Esophagus muscularis mucosa (tissue), 4 donors: ENCODE measurements around the gene SCAMP1. TPM values are rescaled to one million over a fixed set of nuclear protein-coding genes. Genes with fewer than 3 reads are reported as not detected.
A peak's percentile ranks its signal among the peaks of the same experiment; 100 is the strongest.

Experiments used
- DNase-seq: peaks from one replicate; pipeline ENCODE4 v3.0.0-alpha.2; 2017; ENCODE audit errors: extremely low spot score
- H3K27ac ChIP-seq, 4 donors: fragments of 200-600 bp; sonication (generic); replicated peaks in 1 of 4; 1 replicate in 3 of 4; 2 replicates in 1 of 4; pipeline ENCODE4 v1.5.1; 2016 to 2019; ENCODE audit warnings: mild to moderate bottlenecking in 1 of 4
- H3K27me3 ChIP-seq, 4 donors: fragments of 200-600 bp; sonication (generic); one replicate each; pipeline versions ENCODE4 v1.5.1 to v1.6.0; 2016 to 2019
- H3K36me3 ChIP-seq, 4 donors: fragments of 200-600 bp; sonication (generic); one replicate each; pipeline ENCODE4 v1.5.1; 2016 to 2019
- H3K4me1 ChIP-seq, 4 donors: fragments of 200-600 bp; sonication (generic); one replicate each; pipeline ENCODE4 v1.5.1; 2016 to 2019
- H3K4me3 ChIP-seq, 4 donors: fragments of 200-600 bp; sonication (generic); 1 replicate in 2 of 4; 2 replicates in 2 of 4; pipeline ENCODE4 v1.5.1; 2016 to 2019; ENCODE audit warnings: mild to moderate bottlenecking in 4 of 4, moderate library complexity in 1 of 4
- H3K9me3 ChIP-seq, 4 donors: fragments of 200-600 bp; sonication (generic); 1 replicate in 3 of 4; 2 replicates in 1 of 4; pipeline ENCODE4 v1.5.1; 2016 to 2019
- EP300 ChIP-seq: sonication (generic); formaldehyde crosslinking; IDR thresholded peaks from one replicate; pipeline ENCODE4 v1.6.1; 2017; ENCODE audit warnings: antibody characterized with exemption
- POLR2A ChIP-seq: fragments of 450-650 bp; IDR thresholded peaks from one replicate; pipeline ENCODE4 v1.6.1; 2017; ENCODE audit warnings: antibody characterized with exemption, moderate library complexity, mild to moderate bottlenecking, low read depth
- POLR2AphosphoS5 ChIP-seq, 2 donors: sonication (generic); formaldehyde crosslinking; IDR thresholded peaks; one replicate each; pipeline ENCODE4 v1.6.1; 2017; ENCODE audit warnings: antibody characterized with exemption in 2 of 2
- WGBS: methylation state at CpG from one replicate; pipeline ENCODE4 v1.1.5; 2018; 5-methylcytosine and 5-hydroxymethylcytosine counted together
- intact Hi-C: fragments of 100-400 bp; cut with DNase I; formaldehyde crosslinking; loops from one replicate; pipeline ENCODE4 v1.15.1; 2023
- total RNA-seq, 4 donors: library from RNA; depleted of rRNA; stranded (reverse); fragments of >200 nt; gene quantifications; one replicate each; pipeline versions ENCODE4 v1.1.0 to v1.2.1, GENCODE V29; 2016
- TF ChIP-seq, protein P1 (sequence below), 3 experiments: fragments of 200-600 bp in 2 of 3; fragments of 450-650 bp in 1 of 3; sonication (generic) in 2 of 3; IDR thresholded peaks; one replicate each; pipeline ENCODE4 v1.5.1; 2017 to 2019; ENCODE audit warnings: antibody characterized with exemption in 3 of 3, mild to moderate bottlenecking in 2 of 3, moderate library complexity in 1 of 3

Gene SCAMP1
- total RNA-seq, 4 donors from 2014 or later: 24.7 to 36.8 (median 30.8) TPM

DNA sequence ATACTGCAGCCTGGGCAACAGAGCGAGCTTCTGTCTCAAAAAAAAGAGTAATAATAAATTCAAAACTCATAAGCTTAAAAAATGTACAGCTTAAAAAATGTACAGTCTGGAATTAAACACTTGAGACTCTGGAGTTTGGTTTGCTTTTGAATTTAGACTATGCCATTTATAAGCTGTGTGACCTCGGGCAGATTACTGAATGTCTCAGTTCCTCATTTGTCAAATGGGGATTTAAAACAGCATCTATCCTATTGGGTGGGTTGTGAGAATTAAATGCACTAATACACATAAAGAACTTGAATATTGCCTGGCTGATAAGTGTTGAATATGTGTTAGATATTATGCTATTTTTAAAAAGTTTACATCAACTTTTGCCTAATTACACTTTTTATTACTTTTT is 98.4 kb downstream of the SCAMP1 start:
- WGBS: 87% methylated on average over 2 of the region's 2 CpGs
- DNase-seq: no peak
- Histone ChIP-seq H3K4me3 (no peak overlapping the region), H3K4me1 (no peaks in the 10 kb centered on the region), H3K27ac (no peak overlapping the region), H3K9me3 (no peaks in the 10 kb centered on the region), H3K36me3 (peaks cover 0 to 15% (median 7%) of the 10 kb centered on the region in 4 donors), H3K27me3 (no peaks in the 10 kb centered on the region)
- TF ChIP-seq POLR2A (no peak), EP300 (no peak), POLR2AphosphoS5 (IDR thresholded peaks at IDR 0.05) (no peak)
- TF ChIP-seq, protein P1, sequence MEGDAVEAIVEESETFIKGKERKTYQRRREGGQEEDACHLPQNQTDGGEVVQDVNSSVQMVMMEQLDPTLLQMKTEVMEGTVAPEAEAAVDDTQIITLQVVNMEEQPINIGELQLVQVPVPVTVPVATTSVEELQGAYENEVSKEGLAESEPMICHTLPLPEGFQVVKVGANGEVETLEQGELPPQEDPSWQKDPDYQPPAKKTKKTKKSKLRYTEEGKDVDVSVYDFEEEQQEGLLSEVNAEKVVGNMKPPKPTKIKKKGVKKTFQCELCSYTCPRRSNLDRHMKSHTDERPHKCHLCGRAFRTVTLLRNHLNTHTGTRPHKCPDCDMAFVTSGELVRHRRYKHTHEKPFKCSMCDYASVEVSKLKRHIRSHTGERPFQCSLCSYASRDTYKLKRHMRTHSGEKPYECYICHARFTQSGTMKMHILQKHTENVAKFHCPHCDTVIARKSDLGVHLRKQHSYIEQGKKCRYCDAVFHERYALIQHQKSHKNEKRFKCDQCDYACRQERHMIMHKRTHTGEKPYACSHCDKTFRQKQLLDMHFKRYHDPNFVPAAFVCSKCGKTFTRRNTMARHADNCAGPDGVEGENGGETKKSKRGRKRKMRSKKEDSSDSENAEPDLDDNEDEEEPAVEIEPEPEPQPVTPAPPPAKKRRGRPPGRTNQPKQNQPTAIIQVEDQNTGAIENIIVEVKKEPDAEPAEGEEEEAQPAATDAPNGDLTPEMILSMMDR (IDR thresholded peaks at IDR 0.05): no peak
- intact Hi-C loops: no loop called here

DNA sequence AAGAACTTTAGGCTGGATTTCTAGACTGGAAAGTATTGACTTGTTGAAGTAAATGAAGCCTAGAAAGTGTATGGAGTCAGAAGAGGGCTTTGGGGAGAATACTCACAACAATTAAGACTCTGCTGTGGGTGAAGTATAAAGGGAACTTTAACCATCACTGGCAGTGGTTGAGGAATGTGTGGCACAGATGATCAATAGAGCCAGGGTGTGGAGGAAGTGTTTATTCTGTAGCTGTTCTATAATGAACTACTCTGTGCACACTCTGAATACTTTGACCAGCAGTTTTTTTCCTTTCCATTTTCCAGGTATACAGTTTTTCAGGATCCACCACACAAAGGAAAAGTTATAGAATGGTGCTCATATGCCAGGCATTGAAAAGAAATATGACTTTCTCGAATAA is 106.7 kb downstream of the SCAMP1 start:
- no peak overlapping the region for H3K4me3 ChIP-seq
- no peak for TF ChIP-seq POLR2AphosphoS5 (IDR thresholded peaks at IDR 0.05)
- TF ChIP-seq, protein P1 (IDR thresholded peaks at IDR 0.05): no peak
- TF ChIP-seq POLR2A: no peak
- no peak for TF ChIP-seq EP300
- H3K4me1 ChIP-seq: peaks cover 0 to 6% (median 3%) of the 10 kb centered on the region in 4 donors
- H3K27ac ChIP-seq: no peak overlapping the region
- intact Hi-C loops: loop anchor here (5.0 kb wide), 3 partner anchors 70 to 500 kb away; partner anchors contain the start of gene LHFPL2
- 96% methylated on average over 1 of the region's 1 CpG for WGBS
- H3K36me3 ChIP-seq: peaks cover 0 to 7% (median 4%) of the 10 kb centered on the region in 4 donors
- no peaks in the 10 kb centered on the region for H3K27me3 ChIP-seq
- no peaks in the 10 kb centered on the region for H3K9me3 ChIP-seq
- DNase-seq: no peak

DNA sequence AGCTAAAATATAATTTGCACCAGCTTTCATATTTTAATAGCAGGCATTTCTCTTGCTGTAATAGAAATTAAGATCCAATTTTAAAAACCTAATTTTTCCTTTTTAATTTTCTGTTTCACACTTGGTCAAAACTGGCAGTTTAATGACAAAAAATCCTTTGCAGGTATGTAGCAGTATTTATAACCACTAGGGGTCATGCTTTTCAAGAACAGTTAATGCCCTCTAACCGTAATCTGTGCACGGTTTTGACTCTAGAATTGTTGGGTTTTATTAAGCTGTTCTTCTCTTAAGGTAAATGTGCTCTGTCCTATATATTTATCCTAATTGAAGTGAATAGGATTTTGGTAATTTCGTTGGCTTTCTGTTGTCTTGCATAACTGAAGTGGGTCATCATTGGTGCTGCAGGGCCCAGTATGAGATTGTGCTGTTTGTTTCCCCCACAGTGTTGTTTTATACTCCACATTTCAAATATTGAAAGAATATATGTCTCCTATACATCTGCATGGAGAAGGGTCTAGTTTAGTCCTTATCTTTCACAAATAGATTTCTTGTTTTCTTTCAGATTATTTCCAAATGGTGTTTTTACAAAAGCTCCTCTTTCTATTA is 107.4 kb downstream of the SCAMP1 start:
- no peaks in the 10 kb centered on the region for H3K9me3 ChIP-seq
- TF ChIP-seq POLR2A (no peak), EP300 (no peak), POLR2AphosphoS5 (IDR thresholded peaks at IDR 0.05) (no peak)
- TF ChIP-seq, protein P1 (IDR thresholded peaks at IDR 0.05): peak; percentile 73 to 85 (median 83)
- no peaks in the 10 kb centered on the region for H3K27me3 ChIP-seq
- no peak for DNase-seq
- intact Hi-C loops: loop anchor here (5.0 kb wide), 3 partner anchors 69 to 499 kb away; partner anchors contain the start of gene LHFPL2
- peaks cover 0 to 7% (median 4%) of the 10 kb centered on the region in 4 donors for H3K36me3 ChIP-seq
- H3K4me3 ChIP-seq: no peak overlapping the region
- WGBS: 10% methylated on average over 3 of the region's 3 CpGs
- peaks cover 0 to 6% (median 3%) of the 10 kb centered on the region in 4 donors for H3K4me1 ChIP-seq
- H3K27ac ChIP-seq: no peak overlapping the region

DNA sequence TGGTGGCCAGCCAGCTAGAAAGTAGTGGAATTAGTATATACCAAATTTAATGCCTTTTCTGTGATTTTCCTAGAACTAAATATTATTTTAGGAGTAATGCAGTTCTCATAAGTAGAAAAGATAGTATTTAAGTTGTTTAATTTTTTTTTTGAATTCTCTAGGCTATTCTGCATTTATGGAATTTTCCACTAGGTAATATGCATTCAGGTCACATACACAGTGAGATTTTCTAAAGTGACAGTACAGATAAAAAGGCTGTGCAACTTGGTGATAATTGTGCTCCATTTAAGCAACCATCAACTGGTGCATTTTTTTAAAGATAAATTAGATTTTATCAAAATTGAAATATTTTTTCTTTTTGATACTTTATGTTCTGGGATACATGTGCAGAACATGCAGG is 111.5 kb downstream of the SCAMP1 start:
- intact Hi-C loops: no loop called here

More for the DNA sequence above, 111.5 kb downstream of the SCAMP1 start:
- Histone ChIP-seq H3K9me3 (no peaks in the 10 kb centered on the region), H3K4me3 (no peak overlapping the region), H3K27me3 (no peaks in the 10 kb centered on the region), H3K27ac (no peak overlapping the region), H3K36me3 (peaks cover 0 to 14% (median 4%) of the 10 kb centered on the region in 4 donors), H3K4me1 (peaks cover 0 to 6% (median 3%) of the 10 kb centered on the region in 4 donors)
- no peak for DNase-seq
- TF ChIP-seq POLR2AphosphoS5 (IDR thresholded peaks at IDR 0.05) (no peak), POLR2A (no peak), EP300 (no peak)
- TF ChIP-seq, protein P1 (IDR thresholded peaks at IDR 0.05): no peak
